ENCODE measurements around the gene SRRM2.

SRRM2 gene

DNA sequence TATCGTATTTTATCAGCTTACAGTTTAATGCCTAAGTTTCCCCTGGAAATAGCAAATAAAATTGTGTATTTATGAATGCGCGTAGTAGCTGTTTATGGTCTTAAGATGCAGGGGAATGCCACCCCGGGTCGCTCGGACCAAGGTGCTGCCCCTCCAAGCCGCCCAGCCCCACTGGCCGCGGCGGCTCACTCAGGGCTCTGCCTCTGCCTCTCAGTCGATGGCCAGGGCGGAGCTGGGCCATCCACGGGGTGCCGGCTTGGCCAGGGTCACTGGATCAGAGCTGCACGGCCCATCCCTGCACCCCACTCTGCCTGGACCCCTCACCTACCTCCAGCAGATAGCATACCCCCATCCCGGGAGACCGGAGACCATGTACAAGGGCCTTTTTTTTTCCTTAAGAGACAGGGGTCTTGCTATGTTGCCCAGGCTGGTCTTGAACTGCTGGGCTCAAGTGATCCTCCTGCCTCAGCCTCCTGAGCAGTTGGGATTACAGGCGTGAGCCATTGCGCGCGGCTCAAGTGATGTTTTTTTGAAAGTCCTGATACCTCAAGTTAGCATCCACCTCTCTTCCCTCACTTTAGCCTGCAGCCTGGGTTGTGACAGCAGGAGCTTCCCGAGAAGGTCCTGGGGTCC, 43.4 kb upstream of the SRRM2 start:
- Histone ChIP-seq H3K36me3 (ENCODE audit: control insufficient read depth in 2 of 2, insufficient read depth in 2 of 2, low read length in 2 of 2) (peaks cover 10 to 16% of the 10 kb centered on the region in 2 donors), H3K4me1 (ENCODE audit: control insufficient read depth, insufficient read depth, low read length) (no peaks in the 10 kb centered on the region), H3K9ac (ENCODE audit: low read length in 2 of 2) (no peak overlapping the region)

DNA sequence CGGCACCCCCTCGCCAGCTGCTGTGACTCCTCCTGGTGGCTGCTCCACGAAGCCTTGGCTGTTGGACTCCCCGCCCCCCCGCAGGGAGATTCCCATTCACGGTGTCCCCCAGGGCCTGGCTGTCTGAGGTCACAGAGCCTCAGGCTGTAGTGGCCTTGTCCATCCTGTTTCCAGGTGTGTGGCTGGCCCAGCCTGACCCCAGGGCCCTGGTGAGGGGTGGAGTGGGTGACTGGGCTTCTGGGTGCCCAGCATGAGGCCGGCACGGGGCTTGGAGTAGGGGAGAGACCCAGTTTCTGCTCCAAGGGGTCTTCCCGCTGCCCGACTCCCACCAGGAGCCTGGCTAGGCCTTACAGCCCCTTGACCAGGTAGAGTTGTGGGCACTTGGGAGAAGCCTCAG, 42.9 kb upstream of the SRRM2 start:
- no peaks in the 10 kb centered on the region for H3K9me3 ChIP-seq (ENCODE audit: control insufficient read depth in 2 of 2, low read length in 2 of 2)
- H3K4me1 ChIP-seq (ENCODE audit: control insufficient read depth, insufficient read depth, low read length), result no peaks in the 10 kb centered on the region
- H3K4me3 ChIP-seq (ENCODE audit: low read length in 2 of 2), result no peak overlapping the region
- no peak overlapping the region for H3K9ac ChIP-seq (ENCODE audit: low read length in 2 of 2)
- no peak overlapping the region for H3K27ac ChIP-seq (ENCODE audit: low read length)
- no peaks in the 10 kb centered on the region for H3K27me3 ChIP-seq (ENCODE audit: control insufficient read depth in 1 of 2, insufficient read depth in 2 of 2, low read length in 2 of 2)
- H3K36me3 ChIP-seq (ENCODE audit: control insufficient read depth in 2 of 2, insufficient read depth in 2 of 2, low read length in 2 of 2), result peaks cover 10 to 14% of the 10 kb centered on the region in 2 donors

More for the DNA sequence above, 43.4 kb upstream of the SRRM2 start:
- Histone ChIP-seq H3K9me3 (ENCODE audit: control insufficient read depth in 2 of 2, low read length in 2 of 2) (no peaks in the 10 kb centered on the region), H3K27ac (ENCODE audit: low read length) (no peak overlapping the region), H3K27me3 (ENCODE audit: control insufficient read depth in 1 of 2, insufficient read depth in 2 of 2, low read length in 2 of 2) (no peaks in the 10 kb centered on the region), H3K4me3 (ENCODE audit: low read length in 2 of 2) (no peak overlapping the region)

DNA sequence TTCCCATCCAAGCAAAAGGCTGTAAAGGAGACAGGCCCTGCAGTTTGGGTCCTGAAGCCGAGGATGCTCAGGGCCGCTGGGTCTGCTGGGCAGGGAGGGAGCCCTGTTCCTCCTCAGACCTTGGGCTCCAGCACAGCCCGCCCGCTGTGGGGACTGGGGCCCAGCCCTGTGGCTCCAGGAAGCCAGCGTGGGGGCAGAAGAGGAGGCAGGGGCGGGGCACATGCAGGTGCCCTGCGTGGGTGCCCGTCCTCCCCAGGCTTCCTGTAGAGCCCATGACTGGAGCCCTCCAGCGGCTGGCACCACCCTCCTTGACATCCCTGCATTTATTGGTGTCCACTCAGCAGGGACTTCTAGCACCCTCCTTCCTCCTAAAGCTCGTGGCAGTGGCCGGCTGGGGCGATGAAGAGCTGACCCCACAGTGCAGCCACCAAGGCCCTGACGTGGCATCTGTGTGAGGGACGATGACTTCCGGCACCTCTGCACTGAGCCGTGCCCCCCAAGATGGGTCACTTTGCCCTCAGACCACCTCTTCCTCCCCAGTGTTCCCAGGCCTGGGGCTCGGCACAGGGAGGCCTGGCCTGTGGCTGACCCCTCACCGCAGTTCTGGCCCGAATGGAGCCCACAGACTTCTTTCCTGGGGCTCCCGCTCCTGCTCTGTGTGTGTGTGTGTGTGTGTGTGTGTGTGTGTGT, 42.3 kb upstream of the SRRM2 start:
- Histone ChIP-seq H3K36me3 (ENCODE audit: control insufficient read depth in 2 of 2, insufficient read depth in 2 of 2, low read length in 2 of 2) (peaks cover 10 to 14% of the 10 kb centered on the region in 2 donors), H3K4me1 (ENCODE audit: control insufficient read depth, insufficient read depth, low read length) (no peaks in the 10 kb centered on the region), H3K27me3 (ENCODE audit: control insufficient read depth in 1 of 2, insufficient read depth in 2 of 2, low read length in 2 of 2) (no peaks in the 10 kb centered on the region), H3K9ac (ENCODE audit: low read length in 2 of 2) (no peak overlapping the region), H3K9me3 (ENCODE audit: control insufficient read depth in 2 of 2, low read length in 2 of 2) (no peaks in the 10 kb centered on the region), H3K4me3 (ENCODE audit: low read length in 2 of 2) (no peak overlapping the region), H3K27ac (ENCODE audit: low read length) (no peak overlapping the region)

DNA sequence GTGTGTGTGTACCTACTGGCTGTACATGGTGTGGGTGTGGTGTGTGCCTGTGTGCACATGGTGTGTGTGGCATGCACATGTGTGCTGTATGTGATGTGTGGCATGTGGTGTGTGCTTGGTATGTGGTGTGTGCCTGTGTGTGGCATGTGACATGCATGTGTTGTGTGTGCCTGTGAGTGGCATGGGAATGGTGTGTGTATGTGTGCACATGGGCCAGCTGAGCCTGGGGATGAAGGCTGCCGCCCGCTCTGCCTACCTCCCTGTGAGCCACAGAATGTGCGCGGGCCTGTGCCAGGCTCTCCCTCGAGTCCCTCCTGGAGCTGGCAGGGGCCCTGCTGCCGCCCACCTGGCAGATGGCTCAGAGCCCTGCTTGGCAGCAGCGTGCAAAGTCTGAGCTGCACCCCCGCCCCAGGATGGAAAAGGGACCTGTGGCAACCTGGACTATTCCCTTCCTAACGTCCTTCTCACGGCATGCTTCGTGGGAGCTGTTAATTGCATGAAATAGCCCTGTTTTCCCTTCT, 41.7 kb upstream of the SRRM2 start:
- no peak overlapping the region for H3K4me3 ChIP-seq (ENCODE audit: low read length in 2 of 2)

DNA sequence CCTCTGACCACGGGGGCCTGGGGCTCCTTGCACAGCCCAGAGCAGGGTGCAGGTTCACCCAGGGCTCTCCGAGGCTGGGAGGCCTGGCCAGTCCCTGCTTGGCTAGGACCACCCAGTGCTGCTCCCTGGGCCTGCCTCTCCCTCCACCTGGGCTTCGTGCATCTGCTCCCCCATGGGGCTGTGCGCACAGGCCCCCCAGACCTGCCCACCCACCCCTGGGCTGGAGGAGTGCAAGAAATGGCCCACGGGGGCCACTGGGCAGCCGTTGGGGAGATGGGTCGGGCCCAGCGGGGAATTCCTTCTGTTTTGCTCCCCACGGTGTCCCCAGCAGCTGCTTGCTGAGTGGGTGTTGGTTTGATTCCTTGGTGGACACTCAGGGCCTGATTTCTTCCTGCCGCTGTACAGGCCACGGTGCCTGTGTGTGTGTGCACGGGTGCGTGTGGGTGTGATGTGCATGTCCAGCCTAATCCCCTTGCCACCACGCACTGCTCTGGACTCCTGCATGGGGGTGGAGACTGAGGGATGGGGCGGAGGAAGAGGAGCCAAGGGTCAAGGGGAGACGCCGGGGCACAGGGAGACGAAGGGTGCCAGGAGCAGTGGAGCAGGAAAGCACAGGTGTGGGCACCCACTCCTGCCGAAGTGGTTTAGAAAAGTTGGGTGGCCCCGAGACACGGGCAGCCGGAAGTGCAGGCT, 40.9 kb upstream of the SRRM2 start:
- Histone ChIP-seq H3K9me3 (ENCODE audit: control insufficient read depth in 2 of 2, low read length in 2 of 2) (no peaks in the 10 kb centered on the region), H3K4me3 (ENCODE audit: low read length in 2 of 2) (no peak overlapping the region), H3K36me3 (ENCODE audit: control insufficient read depth in 2 of 2, insufficient read depth in 2 of 2, low read length in 2 of 2) (peaks cover 10 to 14% of the 10 kb centered on the region in 2 donors), H3K27me3 (ENCODE audit: control insufficient read depth in 1 of 2, insufficient read depth in 2 of 2, low read length in 2 of 2) (peaks cover 2 to 5% of the 10 kb centered on the region in 2 donors), H3K4me1 (ENCODE audit: control insufficient read depth, insufficient read depth, low read length) (peaks cover 5% of the 10 kb centered on the region), H3K9ac (ENCODE audit: low read length in 2 of 2) (no peak overlapping the region), H3K27ac (ENCODE audit: low read length) (no peak overlapping the region)

More for the DNA sequence above, 41.7 kb upstream of the SRRM2 start:
- peaks cover 4% of the 10 kb centered on the region for H3K4me1 ChIP-seq (ENCODE audit: control insufficient read depth, insufficient read depth, low read length)
- no peak overlapping the region for H3K9ac ChIP-seq (ENCODE audit: low read length in 2 of 2)
- H3K27me3 ChIP-seq (ENCODE audit: control insufficient read depth in 1 of 2, insufficient read depth in 2 of 2, low read length in 2 of 2), result peaks cover 0 to 4% of the 10 kb centered on the region in 2 donors
- no peak overlapping the region for H3K27ac ChIP-seq (ENCODE audit: low read length)
- H3K36me3 ChIP-seq (ENCODE audit: control insufficient read depth in 2 of 2, insufficient read depth in 2 of 2, low read length in 2 of 2), result peaks cover 10 to 14% of the 10 kb centered on the region in 2 donors
- no peaks in the 10 kb centered on the region for H3K9me3 ChIP-seq (ENCODE audit: control insufficient read depth in 2 of 2, low read length in 2 of 2)

DNA sequence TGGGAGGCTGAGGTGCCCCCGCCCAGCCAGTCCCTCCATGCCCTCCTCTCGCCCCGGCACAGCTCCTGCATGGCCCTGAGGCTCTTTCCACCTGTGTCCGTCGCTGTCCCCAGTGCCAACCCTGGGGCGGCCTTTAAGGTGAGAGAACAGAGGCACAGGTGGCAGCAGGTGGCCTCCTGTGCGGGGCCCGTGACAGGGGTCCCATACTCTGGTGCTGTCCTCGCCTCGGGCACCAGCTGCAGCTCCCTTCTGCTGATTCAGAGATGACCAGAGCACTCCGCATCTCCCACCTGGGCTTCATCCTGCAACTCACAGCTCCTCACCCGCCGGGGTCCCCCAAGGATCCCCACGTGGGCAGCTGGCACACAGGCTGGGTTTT, 40.4 kb upstream of the SRRM2 start:
- H3K4me1 ChIP-seq (ENCODE audit: control insufficient read depth, insufficient read depth, low read length), result peaks cover 5% of the 10 kb centered on the region
- no peak overlapping the region for H3K27ac ChIP-seq (ENCODE audit: low read length)
- peaks cover 2 to 5% of the 10 kb centered on the region in 2 donors for H3K27me3 ChIP-seq (ENCODE audit: control insufficient read depth in 1 of 2, insufficient read depth in 2 of 2, low read length in 2 of 2)
- H3K36me3 ChIP-seq (ENCODE audit: control insufficient read depth in 2 of 2, insufficient read depth in 2 of 2, low read length in 2 of 2), result peaks cover 9 to 14% of the 10 kb centered on the region in 2 donors
- H3K9me3 ChIP-seq (ENCODE audit: control insufficient read depth in 2 of 2, low read length in 2 of 2), result no peaks in the 10 kb centered on the region
- H3K4me3 ChIP-seq (ENCODE audit: low read length in 2 of 2), result no peak overlapping the region
- H3K9ac ChIP-seq (ENCODE audit: low read length in 2 of 2), result no peak overlapping the region

DNA sequence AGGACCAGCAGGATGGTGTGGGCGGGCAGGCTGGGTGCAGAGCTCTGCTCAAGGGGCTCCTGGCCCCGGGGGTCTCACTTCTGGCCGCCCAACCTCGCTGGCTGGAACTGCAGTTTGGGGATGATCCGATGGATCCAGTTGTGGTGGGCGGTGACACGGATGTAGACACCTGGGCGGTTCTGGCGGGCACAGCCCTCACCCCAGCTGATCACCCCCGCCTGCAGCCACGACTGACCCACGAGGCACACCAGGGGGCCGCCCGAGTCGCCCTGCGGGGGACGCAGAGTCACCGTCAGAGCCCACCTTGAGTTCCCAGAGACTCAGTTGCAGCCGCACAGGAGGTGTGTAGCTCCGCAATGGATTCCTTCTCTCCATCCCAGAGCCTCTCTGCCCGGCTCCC, 39.9 kb upstream of the SRRM2 start:
- H3K4me1 ChIP-seq (ENCODE audit: control insufficient read depth, insufficient read depth, low read length), result peaks cover 5% of the 10 kb centered on the region
- H3K27ac ChIP-seq (ENCODE audit: low read length), result no peak overlapping the region
- no peak overlapping the region for H3K9ac ChIP-seq (ENCODE audit: low read length in 2 of 2)
- H3K27me3 ChIP-seq (ENCODE audit: control insufficient read depth in 1 of 2, insufficient read depth in 2 of 2, low read length in 2 of 2), result peaks cover 2 to 5% of the 10 kb centered on the region in 2 donors
- no peaks in the 10 kb centered on the region for H3K9me3 ChIP-seq (ENCODE audit: control insufficient read depth in 2 of 2, low read length in 2 of 2)
- no peak overlapping the region for H3K4me3 ChIP-seq (ENCODE audit: low read length in 2 of 2)
- H3K36me3 ChIP-seq (ENCODE audit: control insufficient read depth in 2 of 2, insufficient read depth in 2 of 2, low read length in 2 of 2), result peaks cover 4 to 10% of the 10 kb centered on the region in 2 donors

DNA sequence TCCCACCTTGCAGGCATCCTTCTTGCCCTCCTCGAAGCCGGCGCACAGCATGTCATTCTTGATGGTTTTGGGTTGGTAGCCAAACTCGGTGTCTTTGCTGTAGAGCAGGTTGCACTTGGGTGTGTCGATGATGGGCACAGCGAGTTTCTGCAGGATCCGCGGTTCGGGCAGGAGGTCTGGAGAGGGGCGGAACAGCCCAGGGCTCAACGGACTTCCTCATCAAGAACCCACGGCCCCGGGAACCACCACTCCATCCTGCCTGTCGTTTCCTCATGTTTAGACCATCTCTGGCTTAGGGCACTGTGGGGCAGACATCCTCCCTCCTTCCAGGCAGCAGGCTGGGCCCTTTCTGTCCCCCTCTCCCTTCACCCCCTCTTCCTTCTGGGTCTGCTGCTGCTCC, 38.9 kb upstream of the SRRM2 start:
- Histone ChIP-seq H3K27ac (ENCODE audit: low read length) (no peak overlapping the region), H3K9me3 (ENCODE audit: control insufficient read depth in 2 of 2, low read length in 2 of 2) (no peaks in the 10 kb centered on the region), H3K4me3 (ENCODE audit: low read length in 2 of 2) (no peak overlapping the region), H3K27me3 (ENCODE audit: control insufficient read depth in 1 of 2, insufficient read depth in 2 of 2, low read length in 2 of 2) (peaks cover 2 to 5% of the 10 kb centered on the region in 2 donors), H3K4me1 (ENCODE audit: control insufficient read depth, insufficient read depth, low read length) (peaks cover 5% of the 10 kb centered on the region), H3K36me3 (ENCODE audit: control insufficient read depth in 2 of 2, insufficient read depth in 2 of 2, low read length in 2 of 2) (peaks cover 0 to under 1% of the 10 kb centered on the region in 2 donors), H3K9ac (ENCODE audit: low read length in 2 of 2) (no peak overlapping the region)

DNA sequence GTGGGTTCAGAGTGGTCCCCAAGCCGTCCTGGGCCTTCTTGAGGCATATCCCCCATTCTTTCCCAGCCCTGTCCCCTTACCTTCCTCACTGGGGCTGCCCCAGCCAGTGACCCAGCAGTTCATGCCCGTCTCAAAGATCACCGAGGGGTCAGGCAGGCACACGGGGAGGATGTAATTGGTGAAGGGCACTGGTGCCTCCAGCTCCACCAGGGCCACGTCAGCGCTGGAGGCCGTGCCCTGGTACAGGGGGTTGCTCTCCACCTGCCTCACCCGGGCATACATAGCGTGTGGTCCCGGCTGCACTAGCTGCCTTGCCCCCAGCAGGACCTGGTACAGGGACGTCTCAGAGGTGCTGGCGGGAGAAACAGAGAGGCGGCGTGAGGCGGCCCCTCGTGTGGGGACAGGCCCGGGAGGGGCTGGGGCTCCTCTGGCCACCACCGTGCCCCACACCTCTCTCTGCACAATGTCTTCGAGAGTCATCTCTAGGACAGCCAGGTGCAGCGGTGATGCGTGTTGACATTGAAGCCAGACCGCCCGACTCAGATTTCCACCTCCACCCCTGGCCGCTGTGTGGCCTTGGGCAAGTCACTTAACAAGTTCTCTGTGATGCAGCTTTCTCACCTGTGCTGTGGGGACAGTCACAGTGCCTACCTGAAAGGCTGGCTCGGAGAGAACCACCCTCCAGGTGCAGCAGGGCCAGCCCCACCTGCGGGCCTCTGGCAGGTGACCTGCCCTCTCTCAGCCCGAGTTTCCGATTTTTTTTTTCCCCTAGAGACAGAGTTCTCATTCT, 38.3 kb upstream of the SRRM2 start:
- Histone ChIP-seq H3K27ac (ENCODE audit: low read length) (no peak overlapping the region), H3K9ac (ENCODE audit: low read length in 2 of 2) (no peak overlapping the region), H3K36me3 (ENCODE audit: control insufficient read depth in 2 of 2, insufficient read depth in 2 of 2, low read length in 2 of 2) (no peaks in the 10 kb centered on the region), H3K4me3 (ENCODE audit: low read length in 2 of 2) (no peak overlapping the region), H3K4me1 (ENCODE audit: control insufficient read depth, insufficient read depth, low read length) (peaks cover 5% of the 10 kb centered on the region), H3K9me3 (ENCODE audit: control insufficient read depth in 2 of 2, low read length in 2 of 2) (no peaks in the 10 kb centered on the region), H3K27me3 (ENCODE audit: control insufficient read depth in 1 of 2, insufficient read depth in 2 of 2, low read length in 2 of 2) (peaks cover 2 to 5% of the 10 kb centered on the region in 2 donors)

DNA sequence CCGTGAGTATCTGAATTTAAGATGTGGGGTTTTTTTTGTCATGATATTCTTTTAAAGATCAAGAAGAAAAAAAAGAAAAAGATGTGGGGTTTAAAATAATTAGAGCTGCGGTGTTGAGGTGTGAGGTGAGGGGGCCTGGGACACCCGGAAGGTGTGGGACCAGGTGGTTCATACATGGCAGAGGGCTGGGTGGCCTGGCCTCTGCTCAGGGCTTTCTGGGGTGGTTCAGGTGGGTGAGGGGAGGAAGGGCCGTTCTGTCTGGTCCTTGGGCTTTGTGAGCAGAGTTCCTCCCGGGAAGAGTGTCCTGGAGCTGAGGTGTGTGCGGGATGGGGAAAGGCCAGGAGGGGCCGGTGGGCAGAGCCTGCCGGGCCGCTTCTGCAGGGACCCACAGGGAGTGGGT, 37.4 kb upstream of the SRRM2 start:
- Histone ChIP-seq H3K9me3 (ENCODE audit: control insufficient read depth in 2 of 2, low read length in 2 of 2) (no peaks in the 10 kb centered on the region), H3K9ac (ENCODE audit: low read length in 2 of 2) (no peak overlapping the region), H3K4me1 (ENCODE audit: control insufficient read depth, insufficient read depth, low read length) (peaks cover 5% of the 10 kb centered on the region), H3K36me3 (ENCODE audit: control insufficient read depth in 2 of 2, insufficient read depth in 2 of 2, low read length in 2 of 2) (no peaks in the 10 kb centered on the region), H3K4me3 (ENCODE audit: low read length in 2 of 2) (no peak overlapping the region), H3K27me3 (ENCODE audit: control insufficient read depth in 1 of 2, insufficient read depth in 2 of 2, low read length in 2 of 2) (peaks cover 2 to 5% of the 10 kb centered on the region in 2 donors), H3K27ac (ENCODE audit: low read length) (no peak overlapping the region)

Measured in stomach smooth muscle (tissue), 2 donors.